Measurements from ENCODE around the gene BCLAF3.

The BCLAF3 gene

DNA sequence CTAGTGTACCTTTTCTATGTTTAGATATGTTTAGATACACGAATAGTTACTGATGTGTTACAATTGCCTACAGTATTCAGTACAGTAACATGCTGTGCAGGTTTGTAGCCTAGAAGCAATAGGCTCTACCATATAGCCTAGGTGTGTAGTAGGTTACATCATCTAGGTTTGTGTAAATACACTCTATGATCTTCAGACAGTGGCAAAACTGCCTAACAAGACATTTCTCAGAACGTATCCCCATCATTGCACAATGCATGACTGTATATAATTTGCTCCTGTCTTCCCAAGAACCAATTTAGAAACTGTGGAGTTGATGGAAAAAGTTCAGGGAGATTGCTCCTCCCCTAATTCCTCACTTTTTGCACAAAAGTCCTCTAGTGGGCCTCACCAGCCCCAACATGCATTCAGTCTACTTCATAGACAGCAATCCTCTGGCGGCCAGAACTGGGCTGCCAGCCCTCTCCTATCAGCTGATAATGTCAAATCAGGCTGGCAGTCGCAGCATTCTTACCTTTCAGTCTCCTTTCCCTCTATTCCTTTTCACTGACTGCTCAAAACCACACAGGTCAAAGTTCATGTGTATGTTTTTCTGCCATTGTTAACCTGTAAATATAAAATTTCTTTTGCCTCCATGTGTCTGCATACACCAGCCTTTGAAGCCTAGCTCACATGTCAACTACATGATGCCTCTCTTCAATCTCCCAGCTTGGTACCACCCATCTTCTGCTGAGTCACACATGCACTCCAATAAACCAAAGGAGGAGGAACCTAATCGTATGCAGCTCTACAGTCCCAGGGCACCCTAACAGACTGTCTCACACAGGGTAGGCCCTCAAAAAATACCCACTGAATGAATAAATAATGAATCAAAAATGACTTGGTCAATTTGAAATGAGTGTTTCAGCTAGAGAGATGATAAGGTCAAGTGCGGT lies 32.0 kb downstream of the BCLAF3 start:
- H3K9me3 ChIP-seq (ENCODE audit: low read length): no peaks in the 10 kb centered on the region
- H3K27me3 ChIP-seq (ENCODE audit: insufficient read depth, low read length): peaks cover 5% of the 10 kb centered on the region
- H3K4me1 ChIP-seq (ENCODE audit: insufficient read depth, low read length): no peaks in the 10 kb centered on the region
- H3K36me3 ChIP-seq (ENCODE audit: insufficient read depth, low read length): peaks cover 3% of the 10 kb centered on the region
- no peak overlapping the region for H2AFZ ChIP-seq (ENCODE audit: low read depth, low read length)
- no peak overlapping the region for H3K4me3 ChIP-seq (ENCODE audit: low read length)

DNA sequence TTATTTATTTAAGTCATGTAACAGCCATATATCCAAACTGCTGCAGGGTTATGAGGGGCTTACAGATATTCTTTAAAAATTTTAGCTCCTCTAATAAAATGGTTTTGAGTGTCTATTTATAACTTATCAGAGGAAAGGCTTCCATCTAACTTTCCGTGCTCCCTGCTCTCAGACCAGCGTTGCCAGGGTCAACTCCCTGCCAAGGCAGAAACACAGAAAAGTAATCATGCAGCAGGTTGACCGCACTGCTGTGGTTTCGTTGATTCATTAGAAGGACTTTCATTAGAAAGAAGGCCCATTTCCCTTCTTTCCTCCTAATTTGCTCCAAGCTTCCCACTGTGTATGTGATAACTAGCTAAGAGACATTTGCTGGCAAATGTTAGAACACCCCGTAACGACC lies 33.9 kb downstream of the BCLAF3 start:
- Histone ChIP-seq H3K27me3 (ENCODE audit: insufficient read depth, low read length) (peaks cover 5% of the 10 kb centered on the region), H2AFZ (ENCODE audit: low read depth, low read length) (no peak overlapping the region), H3K9me3 (ENCODE audit: low read length) (no peaks in the 10 kb centered on the region), H3K36me3 (ENCODE audit: insufficient read depth, low read length) (peaks cover 2% of the 10 kb centered on the region), H3K4me3 (ENCODE audit: low read length) (no peak overlapping the region), H3K4me1 (ENCODE audit: insufficient read depth, low read length) (no peaks in the 10 kb centered on the region)

- Histone ChIP-seq H3K36me3 (ENCODE audit: insufficient read depth, low read length) (peaks cover 2% of the 10 kb centered on the region), H3K9me3 (ENCODE audit: low read length) (no peaks in the 10 kb centered on the region), H2AFZ (ENCODE audit: low read depth, low read length) (no peak overlapping the region), H3K4me1 (ENCODE audit: insufficient read depth, low read length) (no peaks in the 10 kb centered on the region), H3K4me3 (ENCODE audit: low read length) (no peak overlapping the region), H3K27me3 (ENCODE audit: insufficient read depth, low read length) (peaks cover 5% of the 10 kb centered on the region)
These were observed 34.6 kb downstream of the BCLAF3 start for GRCh38 chrX:19956306-19956705.

GRCh38 chrX:19955306-19955705 lies 35.6 kb downstream of the BCLAF3 start:
- Histone ChIP-seq H3K4me3 (ENCODE audit: low read length) (no peak overlapping the region), H2AFZ (ENCODE audit: low read depth, low read length) (no peak overlapping the region), H3K4me1 (ENCODE audit: insufficient read depth, low read length) (no peaks in the 10 kb centered on the region), H3K9me3 (ENCODE audit: low read length) (no peaks in the 10 kb centered on the region), H3K36me3 (ENCODE audit: insufficient read depth, low read length) (peaks cover 4% of the 10 kb centered on the region), H3K27me3 (ENCODE audit: insufficient read depth, low read length) (peaks cover 5% of the 10 kb centered on the region)

- Histone ChIP-seq H3K27me3 (ENCODE audit: insufficient read depth, low read length) (peaks cover 5% of the 10 kb centered on the region), H3K4me3 (ENCODE audit: low read length) (no peak overlapping the region), H3K36me3 (ENCODE audit: insufficient read depth, low read length) (peaks cover 8% of the 10 kb centered on the region), H3K4me1 (ENCODE audit: insufficient read depth, low read length) (no peaks in the 10 kb centered on the region), H2AFZ (ENCODE audit: low read depth, low read length) (no peak overlapping the region), H3K9me3 (ENCODE audit: low read length) (no peaks in the 10 kb centered on the region)
These were observed 36.3 kb downstream of the BCLAF3 start for GRCh38 chrX:19954335-19955096.

DNA sequence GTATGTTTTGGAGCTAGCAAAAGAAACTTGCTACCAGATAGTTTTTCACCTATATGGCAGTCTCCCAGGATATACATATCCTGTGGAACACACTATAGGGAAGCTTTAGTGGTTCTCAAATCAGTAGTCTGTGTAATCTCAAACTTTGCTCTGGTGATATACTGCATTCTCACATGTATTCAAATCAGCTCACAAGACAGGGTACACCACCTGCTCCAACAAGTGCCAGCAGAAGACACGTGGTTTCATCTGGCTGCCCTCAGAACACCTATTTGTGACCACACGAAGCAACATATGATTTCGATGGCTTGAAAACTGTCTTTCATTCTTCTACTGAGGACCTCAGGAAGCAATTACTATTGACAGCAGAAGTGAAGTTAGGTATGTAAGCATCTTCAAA lies 37.7 kb downstream of the BCLAF3 start:
- Histone ChIP-seq H2AFZ (ENCODE audit: low read depth, low read length) (no peak overlapping the region), H3K36me3 (ENCODE audit: insufficient read depth, low read length) (peaks cover 12% of the 10 kb centered on the region), H3K4me3 (ENCODE audit: low read length) (no peak overlapping the region), H3K27me3 (ENCODE audit: insufficient read depth, low read length) (peaks cover 4% of the 10 kb centered on the region), H3K4me1 (ENCODE audit: insufficient read depth, low read length) (no peaks in the 10 kb centered on the region), H3K9me3 (ENCODE audit: low read length) (no peaks in the 10 kb centered on the region)

- H3K4me3 ChIP-seq (ENCODE audit: low read length): no peak overlapping the region
- peaks cover 1% of the 10 kb centered on the region for H3K27me3 ChIP-seq (ENCODE audit: insufficient read depth, low read length)
- peaks cover 3% of the 10 kb centered on the region for H3K9me3 ChIP-seq (ENCODE audit: low read length)
These were observed 41.5 kb downstream of the BCLAF3 start for GRCh38 chrX:19949340-19949739.

GRCh38 chrX:19947612-19948011 lies 43.2 kb downstream of the BCLAF3 start:
- Histone ChIP-seq H3K9me3 (ENCODE audit: low read length) (peaks cover 3% of the 10 kb centered on the region), H3K27me3 (ENCODE audit: insufficient read depth, low read length) (no peaks in the 10 kb centered on the region), H3K4me1 (ENCODE audit: insufficient read depth, low read length) (no peaks in the 10 kb centered on the region)

More at GRCh38 chrX:19949340-19949739, 41.5 kb downstream of the BCLAF3 start:
- H3K4me1 ChIP-seq (ENCODE audit: insufficient read depth, low read length): no peaks in the 10 kb centered on the region
- no peak overlapping the region for H2AFZ ChIP-seq (ENCODE audit: low read depth, low read length)
- H3K36me3 ChIP-seq (ENCODE audit: insufficient read depth, low read length): peaks cover 17% of the 10 kb centered on the region

More at GRCh38 chrX:19947612-19948011, 43.2 kb downstream of the BCLAF3 start:
- H3K4me3 ChIP-seq (ENCODE audit: low read length): no peak overlapping the region
- H3K36me3 ChIP-seq (ENCODE audit: insufficient read depth, low read length): peaks cover 15% of the 10 kb centered on the region
- H2AFZ ChIP-seq (ENCODE audit: low read depth, low read length): no peak overlapping the region

Measured in neuron (in vitro differentiated cells).